ENCODE results near the gene NAV3. TPM values are rescaled to one million over a fixed set of nuclear protein-coding genes. Genes with fewer than 3 reads are reported as not detected.

NAV3 gene
- total RNA-seq, 2 donors from 2014 or later, result not detected

GRCh38 chr12:78035901-78036606 lies 205.4 kb downstream of the NAV3 start:
- ATAC-seq (no peak), DNase-seq (ENCODE audit: low spot score in 2 of 2) (no peak)
- no peaks in the 10 kb centered on the region for H3K36me3 Mint-ChIP-seq
- H3K9me3 Mint-ChIP-seq, result peaks cover 14 to 18% of the 10 kb centered on the region in 2 donors
- no peak overlapping the region for H3K27ac Mint-ChIP-seq

GRCh38 chr12:78036874-78037273 lies 206.2 kb downstream of the NAV3 start:
- ATAC-seq (no peak), DNase-seq (ENCODE audit: low spot score in 2 of 2) (no peak)
- H3K36me3 Mint-ChIP-seq, result no peaks in the 10 kb centered on the region
- no peak overlapping the region for H3K27ac Mint-ChIP-seq
- peaks cover 16 to 19% of the 10 kb centered on the region in 2 donors for H3K9me3 Mint-ChIP-seq

- H3K9me3 Mint-ChIP-seq, result peaks cover 18% of the 10 kb centered on the region in 2 donors
- H3K36me3 Mint-ChIP-seq, result no peaks in the 10 kb centered on the region
- H3K27ac Mint-ChIP-seq, result no peak overlapping the region
- ATAC-seq, result no peak
- DNase-seq (ENCODE audit: low spot score in 2 of 2), result no peak
Measured at GRCh38 chr12:78037707-78038106, 207.0 kb downstream of the NAV3 start.

GRCh38 chr12:78038541-78038940 lies 207.8 kb downstream of the NAV3 start:
- H3K9me3 Mint-ChIP-seq, result peaks cover 17 to 18% of the 10 kb centered on the region in 2 donors
- ATAC-seq (no peak), DNase-seq (ENCODE audit: low spot score in 2 of 2) (no peak)
- no peak overlapping the region for H3K27ac Mint-ChIP-seq
- no peaks in the 10 kb centered on the region for H3K36me3 Mint-ChIP-seq

GRCh38 chr12:78038986-78039385 lies 208.3 kb downstream of the NAV3 start:
- Mint-ChIP-seq H3K36me3 (no peaks in the 10 kb centered on the region), H3K9me3 (peaks cover 15 to 18% of the 10 kb centered on the region in 2 donors), H3K27ac (no peak overlapping the region)
- ATAC-seq, result no peak
- DNase-seq (ENCODE audit: low spot score in 2 of 2), result no peak

DNA sequence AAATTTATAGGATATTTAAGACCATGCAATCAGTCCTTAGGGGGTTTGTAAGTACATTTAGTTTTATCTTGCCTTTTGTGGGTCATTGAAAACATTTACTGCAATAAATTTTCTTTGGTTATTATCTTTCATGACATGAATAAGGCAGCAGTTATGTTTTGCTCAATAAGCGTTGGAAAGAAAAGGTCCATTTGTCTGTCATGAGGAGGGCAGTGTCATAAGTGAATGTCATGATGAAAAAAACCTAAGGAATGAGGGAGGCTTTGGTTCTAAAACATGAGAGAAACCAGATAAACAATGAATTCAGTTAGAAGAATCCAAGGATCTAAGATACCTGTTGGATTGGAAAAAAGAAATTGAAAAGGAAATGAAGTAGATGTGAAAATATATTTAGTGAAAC lies 209.4 kb downstream of the NAV3 start:
- DNase-seq (ENCODE audit: low spot score in 2 of 2) (no peak), ATAC-seq (no peak)
- peaks cover 0 to 5% of the 10 kb centered on the region in 2 donors for H3K36me3 Mint-ChIP-seq
- no peak overlapping the region for H3K27ac Mint-ChIP-seq
- H3K9me3 Mint-ChIP-seq, result peaks cover 23 to 25% of the 10 kb centered on the region in 2 donors

GRCh38 chr12:78050790-78051189 lies 220.1 kb downstream of the NAV3 start:
- DNase-seq (ENCODE audit: low spot score in 2 of 2), result no peak
- peaks cover 23 to 26% of the 10 kb centered on the region in 2 donors for H3K9me3 Mint-ChIP-seq
- H3K27ac Mint-ChIP-seq, result no peak overlapping the region
- peaks cover 7 to 13% of the 10 kb centered on the region in 2 donors for H3K36me3 Mint-ChIP-seq
- ATAC-seq, result no peak

DNA sequence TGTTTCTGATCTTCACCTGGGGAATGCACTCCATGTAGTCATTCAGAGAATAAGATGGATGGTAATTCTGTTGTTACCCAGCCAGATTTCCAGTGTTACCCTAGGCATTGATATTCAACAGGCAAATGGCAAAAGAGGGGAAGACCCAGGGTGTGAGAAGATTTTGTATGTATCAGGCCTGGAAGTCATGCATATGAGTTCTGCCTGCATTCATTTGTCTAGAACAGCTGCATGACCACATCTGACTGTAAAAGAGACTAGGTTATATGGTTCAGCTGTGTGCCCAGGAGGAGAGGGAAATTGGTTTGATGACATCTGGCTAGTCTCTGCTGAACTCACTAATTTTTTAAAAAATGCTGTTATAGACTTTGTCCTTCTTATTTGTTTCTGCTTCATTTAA lies 224.9 kb downstream of the NAV3 start:
- H3K9me3 Mint-ChIP-seq, result peaks cover 6 to 9% of the 10 kb centered on the region in 2 donors
- H3K27ac Mint-ChIP-seq, result no peak overlapping the region
- H3K36me3 Mint-ChIP-seq, result no peaks in the 10 kb centered on the region

GRCh38 chr12:78057075-78057474 lies 226.4 kb downstream of the NAV3 start:
- ATAC-seq (no peak), DNase-seq (ENCODE audit: low spot score in 2 of 2) (no peak)
- Mint-ChIP-seq H3K9me3 (peaks cover 5 to 6% of the 10 kb centered on the region in 2 donors), H3K36me3 (no peaks in the 10 kb centered on the region), H3K27ac (no peak overlapping the region)

More for the DNA sequence above, 224.9 kb downstream of the NAV3 start:
- DNase-seq (ENCODE audit: low spot score in 2 of 2) (no peak), ATAC-seq (no peak)

GRCh38 chr12:78060186-78060585 lies 229.5 kb downstream of the NAV3 start:
- H3K36me3 Mint-ChIP-seq, result no peaks in the 10 kb centered on the region
- no peak for DNase-seq (ENCODE audit: low spot score in 2 of 2)
- no peak for ATAC-seq
- H3K9me3 Mint-ChIP-seq, result no peaks in the 10 kb centered on the region
- no peak overlapping the region for H3K27ac Mint-ChIP-seq

DNA sequence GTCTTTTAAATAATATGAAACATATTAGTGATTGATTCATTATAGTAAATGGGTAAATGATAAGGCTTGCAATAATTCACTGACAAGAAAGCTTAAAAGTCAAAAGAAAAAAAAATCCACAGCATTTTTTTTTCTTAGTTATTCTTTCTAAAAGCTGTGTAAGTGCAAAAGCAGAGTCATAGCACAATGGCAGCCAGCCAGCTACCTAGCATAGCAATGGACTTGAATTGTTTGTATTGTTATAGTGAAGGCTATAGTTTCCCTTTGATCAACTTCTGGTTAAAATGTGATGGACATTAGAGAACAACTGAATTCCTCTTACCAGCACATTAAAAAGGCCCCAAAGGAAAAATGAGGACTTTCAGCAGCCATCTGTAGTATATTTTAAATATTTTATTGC lies 232.1 kb downstream of the NAV3 start:
- H3K36me3 Mint-ChIP-seq, result no peaks in the 10 kb centered on the region
- ATAC-seq (no peak), DNase-seq (ENCODE audit: low spot score in 2 of 2) (no peak)
- no peak overlapping the region for H3K27ac Mint-ChIP-seq
- H3K9me3 Mint-ChIP-seq, result peaks cover 0 to 3% of the 10 kb centered on the region in 2 donors

DNA sequence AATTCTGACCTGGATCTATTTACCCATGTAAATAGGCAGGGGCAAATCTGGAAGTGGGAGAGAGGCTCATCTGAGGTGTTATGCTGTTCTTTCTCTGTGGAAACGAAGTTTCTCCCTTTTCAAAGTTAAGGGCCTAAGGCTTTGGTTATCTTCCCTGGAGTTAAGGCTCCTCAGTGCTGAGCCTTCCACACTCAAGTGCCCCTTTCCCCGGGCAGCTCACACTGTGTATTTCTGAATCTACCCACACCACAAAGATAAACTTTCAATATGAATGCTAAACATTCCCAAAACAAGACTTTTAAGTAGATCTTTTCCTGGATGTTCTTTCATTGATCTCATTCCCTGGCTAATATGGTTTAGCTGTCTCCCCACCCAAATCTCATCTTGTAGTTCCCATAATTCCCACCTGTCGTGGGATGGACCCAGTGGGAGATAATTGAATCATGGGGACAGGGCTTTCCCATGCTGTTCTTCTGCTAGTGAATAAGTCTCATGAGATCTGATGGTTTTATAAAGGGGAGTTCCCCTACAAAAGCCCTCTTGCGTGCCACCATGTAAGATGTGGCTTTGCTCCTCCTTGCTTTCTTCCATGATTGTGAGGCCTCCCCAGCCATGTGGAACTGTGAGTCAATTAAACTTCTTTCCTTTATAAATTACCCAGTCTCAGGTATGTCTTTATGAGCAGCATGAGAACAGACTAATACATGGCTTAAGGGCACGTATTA lies 251.1 kb downstream of the NAV3 start:
- no peak overlapping the region for H3K27ac Mint-ChIP-seq
- H3K9me3 Mint-ChIP-seq, result peaks cover 7 to 12% of the 10 kb centered on the region in 2 donors
- DNase-seq (ENCODE audit: low spot score in 2 of 2) (no peak), ATAC-seq (no peak)
- no peaks in the 10 kb centered on the region for H3K36me3 Mint-ChIP-seq

- DNase-seq (ENCODE audit: low spot score in 2 of 2), result no peak
- Mint-ChIP-seq H3K36me3 (no peaks in the 10 kb centered on the region), H3K27ac (no peak overlapping the region), H3K9me3 (peaks cover 6% of the 10 kb centered on the region in 2 donors)
- ATAC-seq, result no peak
Measured at GRCh38 chr12:78085542-78086182, 255.0 kb downstream of the NAV3 start.

DNA sequence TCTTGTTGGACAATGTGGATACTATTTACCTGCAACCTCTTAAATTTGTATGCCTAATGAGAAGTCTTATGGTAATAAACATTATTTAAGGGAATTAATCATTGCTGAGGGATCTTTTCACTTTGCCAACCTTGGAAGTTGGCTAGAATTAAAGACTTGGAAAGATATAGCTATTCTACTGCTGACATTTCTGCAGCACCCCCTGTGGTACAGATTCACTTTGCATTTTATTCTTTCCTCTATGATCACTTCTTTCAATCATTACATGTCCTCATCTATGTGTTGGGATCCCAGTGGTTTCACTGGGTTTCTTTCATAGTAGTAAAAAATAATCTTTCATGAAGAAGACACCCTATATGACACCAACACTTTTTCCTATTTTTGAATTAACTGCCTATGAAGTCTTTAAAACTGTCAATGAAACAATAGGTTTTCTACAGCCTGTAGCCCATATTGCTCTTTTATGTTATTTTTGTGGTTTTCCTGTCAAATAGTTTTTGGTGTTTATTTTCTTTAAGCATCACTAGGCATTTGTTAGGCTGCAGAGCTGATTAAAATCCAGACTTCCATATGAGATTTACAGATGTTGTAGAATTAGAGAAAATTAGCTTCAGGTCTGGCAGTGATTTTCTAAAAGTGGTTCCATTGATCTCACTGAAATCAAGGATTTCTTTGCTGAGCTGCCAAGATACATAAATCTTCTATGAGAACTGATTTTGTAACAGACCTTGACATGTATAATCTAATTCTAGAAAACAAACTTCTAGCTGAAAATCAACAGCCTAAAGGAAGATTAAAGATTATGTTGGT lies 256.1 kb downstream of the NAV3 start:
- H3K27ac Mint-ChIP-seq, result no peak overlapping the region
- DNase-seq (ENCODE audit: low spot score in 2 of 2) (no peak), ATAC-seq (no peak)
- H3K36me3 Mint-ChIP-seq, result no peaks in the 10 kb centered on the region
- peaks cover 1 to 4% of the 10 kb centered on the region in 2 donors for H3K9me3 Mint-ChIP-seq

DNA sequence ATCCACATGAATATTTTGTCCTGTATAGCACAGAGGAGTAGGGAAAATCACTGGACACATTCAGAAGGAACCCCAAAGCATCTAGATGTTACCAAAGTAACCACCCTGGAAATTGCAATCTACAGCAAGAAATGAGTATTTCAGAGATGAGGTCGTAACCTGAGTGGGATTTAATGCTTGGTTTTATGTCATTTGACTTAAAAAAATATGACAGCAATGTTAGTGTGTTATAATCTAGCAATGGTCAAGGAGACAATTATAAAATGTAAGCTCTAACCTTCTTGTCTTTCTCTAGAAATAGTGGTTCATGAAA lies 256.6 kb downstream of the NAV3 start:
- Mint-ChIP-seq H3K9me3 (peaks cover 0 to 4% of the 10 kb centered on the region in 2 donors), H3K27ac (no peak overlapping the region), H3K36me3 (no peaks in the 10 kb centered on the region)
- DNase-seq (ENCODE audit: low spot score in 2 of 2) (no peak), ATAC-seq (no peak)

- Mint-ChIP-seq H3K36me3 (no peaks in the 10 kb centered on the region), H3K9me3 (peaks cover 0 to 4% of the 10 kb centered on the region in 2 donors), H3K27ac (no peak overlapping the region)
- DNase-seq (ENCODE audit: low spot score in 2 of 2), result no peak
- no peak for ATAC-seq
Measured at GRCh38 chr12:78088391-78088832, 257.7 kb downstream of the NAV3 start.

GRCh38 chr12:78090266-78090665 lies 259.6 kb downstream of the NAV3 start:
- no peak for ATAC-seq
- no peak for DNase-seq (ENCODE audit: low spot score in 2 of 2)
- Mint-ChIP-seq H3K36me3 (no peaks in the 10 kb centered on the region), H3K27ac (no peak overlapping the region), H3K9me3 (peaks cover 1 to 4% of the 10 kb centered on the region in 2 donors)
